Erythroblast (primary cell): ENCODE results near the gene FOXRED1.

ENCODE experiments used
- GATA1 ChIP-seq: IDR thresholded peaks from 2 replicates; pipeline ENCODE4 v1.6.1; 2011; ENCODE audit warnings: low read depth, mild to moderate bottlenecking, control low read depth, low read length, moderate library complexity
- POLR2A ChIP-seq: IDR thresholded peaks from 2 replicates; pipeline ENCODE4 v1.6.1; 2011; ENCODE audit warnings: mild to moderate bottlenecking, low read length

GRCh38 chr11:126253265-126253664, 15.7 kb upstream of the FOXRED1 start:
- no peak for TF ChIP-seq POLR2A
- TF ChIP-seq GATA1 = no peak
